ENCODE data around the gene SLC52A1.

SLC52A1 gene

DNA sequence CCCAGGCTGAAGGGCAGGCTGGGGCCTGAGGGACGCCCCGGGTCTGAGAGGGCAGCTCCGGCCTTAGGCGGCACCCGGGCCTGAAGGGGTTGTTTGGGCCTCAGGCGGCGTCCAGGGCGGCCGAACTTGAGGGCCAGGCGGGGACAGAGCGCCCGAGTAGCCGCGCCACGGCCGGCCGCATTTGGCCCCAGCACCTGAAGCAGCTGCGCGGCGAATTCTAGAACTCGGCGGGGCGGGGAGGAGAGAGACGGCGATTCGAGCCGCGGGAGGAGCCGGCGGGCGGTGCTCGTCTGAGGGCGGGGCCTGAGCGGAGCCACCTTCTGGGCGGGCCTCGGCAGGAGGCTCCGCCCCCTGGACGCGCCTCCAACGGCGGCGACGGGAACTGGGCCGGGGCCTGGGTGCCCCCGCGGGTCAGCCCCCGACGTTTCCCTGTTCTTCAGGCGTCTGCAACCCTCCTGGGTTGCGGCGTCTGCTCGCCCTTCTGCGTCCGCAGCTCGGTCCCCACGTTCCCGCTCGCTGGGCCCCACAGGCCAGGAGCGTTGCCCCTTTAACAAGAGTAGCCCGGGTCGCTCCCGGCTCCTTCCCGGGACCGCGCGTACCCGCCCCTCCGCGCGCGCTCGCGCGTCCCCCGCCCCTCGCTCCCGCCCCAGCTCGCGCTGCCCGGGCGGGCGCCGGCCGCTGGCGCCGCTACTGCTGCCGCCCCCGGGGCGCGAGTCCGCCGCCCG, 37.8 kb downstream of the SLC52A1 start, which contains the start of the genes INCA1 and KIF1C:
INCA1 (minus strand) TSS at position 221 of the 725 bp plus-strand sequence. CDS start 3,085 bp downstream, outside the sequence.
KIF1C (plus strand) TSS at position 649 of the 725 bp plus-strand sequence. CDS start 2,297 bp downstream, outside the sequence.
- H3K36me3 ChIP-seq (ENCODE audit: control insufficient read depth, low read length): peaks cover 13% of the 10 kb centered on the region
- H3K79me2 ChIP-seq (ENCODE audit: control insufficient read depth, low read length): peaks cover 12% of the 10 kb centered on the region
- TF ChIP-seq CTCF (IDR thresholded peaks at IDR 0.05; ENCODE audit: low read depth, low read length, poor library complexity, severe bottlenecking) (no peak), EZH2phosphoT487 (IDR thresholded peaks at IDR 0.05; ENCODE audit: borderline replicate concordance, low read length) (no peak)
- no peaks in the 10 kb centered on the region for H3F3A ChIP-seq (ENCODE audit: control insufficient read depth, insufficient read depth)
- H3K4me2 ChIP-seq (ENCODE audit: low read length): peak within 1 kb of the TSS; percentile 98
- no peaks in the 10 kb centered on the region for H4K20me1 ChIP-seq (ENCODE audit: control insufficient read depth, insufficient read depth, low read depth, low read length)
- H3K9me3 ChIP-seq (ENCODE audit: control insufficient read depth, insufficient read depth, low read length): no peaks in the 10 kb centered on the region
- no peaks in the 10 kb centered on the region for H3K27me3 ChIP-seq (ENCODE audit: control insufficient read depth, low read length)
- peak within 1 kb of the TSS; percentile 44; the same call in 1 of the 2 replicates for H3K27ac ChIP-seq (ENCODE audit: low read depth, low read length)
- H3K9me2 ChIP-seq (replicated peaks; ENCODE audit: control insufficient read depth, low read length): no peaks in the 10 kb centered on the region
- peak within 1 kb of the TSS; percentile 85 for H3K4me3 ChIP-seq (ENCODE audit: low read length)
- peaks cover 21% of the 10 kb centered on the region for H3K4me1 ChIP-seq (ENCODE audit: control insufficient read depth, low read length)

DNA sequence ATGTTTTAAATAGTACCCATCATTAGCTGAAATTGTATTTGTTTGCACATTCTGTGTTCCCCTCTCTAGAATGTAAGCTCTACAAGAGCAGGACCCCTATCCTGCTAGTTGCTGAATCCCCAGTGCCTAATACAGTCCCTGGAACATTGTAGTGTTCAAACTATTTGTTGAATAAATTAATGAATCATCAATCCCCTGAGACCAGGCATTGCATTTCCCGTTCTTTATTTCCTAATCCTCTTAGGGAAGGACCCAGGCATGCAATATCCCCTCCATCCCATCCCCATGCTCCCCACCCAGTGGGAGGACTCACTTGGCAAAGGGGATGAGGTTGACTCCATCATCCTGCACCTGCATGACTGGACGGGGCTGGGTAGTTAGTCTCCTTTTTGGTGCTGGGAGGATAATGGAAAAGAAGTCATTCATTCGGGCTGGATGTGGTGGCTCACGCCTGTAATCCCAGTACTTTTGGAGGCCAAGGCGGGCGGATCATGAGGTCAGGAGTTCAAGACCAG, 41.1 kb downstream of the SLC52A1 start:
- Histone ChIP-seq H3K9me3 (ENCODE audit: control insufficient read depth, insufficient read depth, low read length) (no peaks in the 10 kb centered on the region), H3K4me2 (ENCODE audit: low read length) (no peak overlapping the region), H3K9me2 (replicated peaks; ENCODE audit: control insufficient read depth, low read length) (no peaks in the 10 kb centered on the region), H3K4me1 (ENCODE audit: control insufficient read depth, low read length) (peaks cover 21% of the 10 kb centered on the region), H3K79me2 (ENCODE audit: control insufficient read depth, low read length) (peaks cover 12% of the 10 kb centered on the region), H3K36me3 (ENCODE audit: control insufficient read depth, low read length) (0 out of 2 replicates have a peak, but pooled peaks cover 2% of the 10 kb centered on the region), H3K27ac (ENCODE audit: low read depth, low read length) (no peak overlapping the region), H3F3A (ENCODE audit: control insufficient read depth, insufficient read depth) (peaks cover 4% of the 10 kb centered on the region; the same call in 1 of the 2 replicates), H3K27me3 (ENCODE audit: control insufficient read depth, low read length) (no peaks in the 10 kb centered on the region), H4K20me1 (ENCODE audit: control insufficient read depth, insufficient read depth, low read depth, low read length) (no peaks in the 10 kb centered on the region), H3K4me3 (ENCODE audit: low read length) (no peak overlapping the region)
- TF ChIP-seq CTCF (IDR thresholded peaks at IDR 0.05; ENCODE audit: low read depth, low read length, poor library complexity, severe bottlenecking) (no peak), EZH2phosphoT487 (IDR thresholded peaks at IDR 0.05; ENCODE audit: borderline replicate concordance, low read length) (no peak)

GRCh38 chr17:4987767-4988567, 47.3 kb downstream of the SLC52A1 start:
- Histone ChIP-seq H3K27ac (ENCODE audit: low read depth, low read length) (peak overlapping the region; percentile 51), H3K4me2 (ENCODE audit: low read length) (peak overlapping the region; percentile 90), H3K9me2 (replicated peaks; ENCODE audit: control insufficient read depth, low read length) (no peaks in the 10 kb centered on the region), H4K20me1 (ENCODE audit: control insufficient read depth, insufficient read depth, low read depth, low read length) (no peaks in the 10 kb centered on the region), H3F3A (ENCODE audit: control insufficient read depth, insufficient read depth) (peaks cover 4% of the 10 kb centered on the region; the same call in 1 of the 2 replicates), H3K4me1 (ENCODE audit: control insufficient read depth, low read length) (peaks cover 32% of the 10 kb centered on the region), H3K27me3 (ENCODE audit: control insufficient read depth, low read length) (no peaks in the 10 kb centered on the region), H3K79me2 (ENCODE audit: control insufficient read depth, low read length) (peaks cover 29% of the 10 kb centered on the region), H3K4me3 (ENCODE audit: low read length) (peak overlapping the region; percentile 91), H3K36me3 (ENCODE audit: control insufficient read depth, low read length) (peaks cover 6% of the 10 kb centered on the region; the same call in 1 of the 2 replicates), H3K9me3 (ENCODE audit: control insufficient read depth, insufficient read depth, low read length) (no peaks in the 10 kb centered on the region)
- TF ChIP-seq EZH2phosphoT487 (IDR thresholded peaks at IDR 0.05; ENCODE audit: borderline replicate concordance, low read length): no peak
- no peak for TF ChIP-seq CTCF (IDR thresholded peaks at IDR 0.05; ENCODE audit: low read depth, low read length, poor library complexity, severe bottlenecking)
